Ovary (tissue), 3 donors: ENCODE measurements around the gene PCGF5.

Experiments
- CTCF ChIP-seq, 3 donors: fragments of 450-650 bp in 2 of 3; fragments of 200-600 bp in 1 of 3; IDR thresholded peaks; one replicate each; pipeline versions ENCODE4 v1.5.1 to v1.8.0; 2016 to 2022; ENCODE audit warnings: antibody characterized with exemption in 3 of 3, mild to moderate bottlenecking in 1 of 3
- POLR2A ChIP-seq: fragments of 450-650 bp; IDR thresholded peaks from one replicate; pipeline ENCODE4 v1.6.1; 2017; ENCODE audit warnings: antibody characterized with exemption, mild to moderate bottlenecking, moderate library complexity
- donor health status: DM: no; HTN: no; CAD: no.

GRCh38 chr10:91194497-91195179, 25.8 kb upstream of the PCGF5 start:
- TF ChIP-seq CTCF (IDR thresholded peaks at IDR 0.05) (no peak), POLR2A (no peak)
